A549 (cell line): ENCODE measurements around the gene EME2.

ENCODE experiments used
- CTCF ChIP-seq: fragments of >200 bp; sonication (Bioruptor Twin); formaldehyde crosslinking; IDR thresholded peaks from 3 replicates; pipeline ENCODE4 v1.5.1; 2016
- GATA3 ChIP-seq: IDR thresholded peaks from 2 replicates; pipeline ENCODE4 v1.6.1; 2012; ENCODE audit warnings: borderline replicate concordance
- KDM5A ChIP-seq: fragments of 200-600 bp; sonication (generic); IDR thresholded peaks from 2 replicates; pipeline ENCODE4 v1.6.1; 2016; ENCODE audit warnings: antibody characterized with exemption, mild to moderate bottlenecking
- MYC ChIP-seq: IDR thresholded peaks from 2 replicates; pipeline ENCODE4 v1.6.1; 2012; ENCODE audit warnings: mild to moderate bottlenecking, inconsistent platforms, low read length, improper control_type of control experiment, borderline replicate concordance
- POLR2A ChIP-seq: IDR thresholded peaks from 2 replicates; pipeline ENCODE4 v1.6.1; 2012; ENCODE audit warnings: mild to moderate bottlenecking, low read length
- RAD21 ChIP-seq, 2 experiments: fragments of >200 bp in 1 of 2; sonication (Bioruptor Twin) in 1 of 2; formaldehyde crosslinking in 1 of 2; IDR thresholded peaks in 1 of 2; conservative IDR thresholded peaks in 1 of 2; 2 replicates in 1 of 2; 3 replicates in 1 of 2; pipeline ENCODE4 v1.6.1; 2012 to 2018; ENCODE audit warnings: inconsistent platforms in 1 of 2
- ZFP36 ChIP-seq: fragments of 450-650 bp; IDR thresholded peaks from 2 replicates; pipeline ENCODE4 v1.6.1; 2014; ENCODE audit warnings: borderline replicate concordance; ENCODE audit not compliant: partially characterized antibody

DNA sequence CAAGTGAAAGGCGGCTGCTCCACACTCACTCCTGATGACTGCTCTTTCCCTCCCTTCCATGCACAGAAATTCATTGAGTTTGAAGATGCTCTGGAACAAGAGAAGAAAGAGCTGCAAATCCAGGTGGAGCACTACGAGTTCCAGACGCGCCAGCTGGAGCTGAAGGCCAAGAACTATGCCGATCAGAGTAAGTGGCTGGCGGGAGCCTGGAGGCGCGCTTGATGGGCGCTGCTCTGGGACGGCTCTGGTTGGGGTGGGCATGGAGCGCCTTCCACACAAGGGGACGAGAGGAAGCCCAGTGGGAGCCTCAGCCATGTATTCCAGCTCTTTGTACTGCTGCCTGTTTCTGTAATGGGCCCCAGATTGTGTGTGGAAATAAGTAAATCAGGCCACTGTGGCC lies 48.1 kb upstream of the EME2 start:
- no peak for TF ChIP-seq POLR2A
- no peak for TF ChIP-seq RAD21 (conservative IDR thresholded peaks at IDR 0.05 in 1 of 2, IDR thresholded peaks at IDR 0.05 in 1 of 2)
- TF ChIP-seq MYC, result no peak
- no peak for TF ChIP-seq CTCF
- no peak for TF ChIP-seq GATA3
- TF ChIP-seq KDM5A, result no peak
- no peak for TF ChIP-seq ZFP36
